Fibroblast of villous mesenchyme (primary cell): ENCODE measurements around the gene SENP7. TPM values are rescaled to one million over a fixed set of nuclear protein-coding genes. Genes with fewer than 3 reads are reported as not detected.
"Not testable (repeated sequence)": the region's sequence is repeated elsewhere in the genome, so short reads cannot be mapped to it uniquely, and the experiment has no call there.

Experiments
- DNase-seq: peaks from one replicate; pipeline ENCODE4 v3.0.0-alpha.2; 2010; ENCODE audit warnings: low read depth
- H3K4me3 ChIP-seq: 2 replicates; pipeline ENCODE4 v1.5.1; 2011; ENCODE audit warnings: low read depth, mild to moderate bottlenecking, low read length
- total RNA-seq: library from RNA; depleted of rRNA; stranded (reverse); fragments of >200 nt; gene quantifications from 2 replicates; pipeline ENCODE4 v1.2.3, GENCODE V29; 2012
- TF ChIP-seq, protein P1 (sequence below): IDR thresholded peaks from 2 replicates; pipeline ENCODE4 v1.5.1; 2012; ENCODE audit warnings: low read depth, mild to moderate bottlenecking, low read length; ENCODE audit not compliant: insufficient read depth

SENP7 gene
- total RNA-seq, 1 donor, result 16.4 TPM

DNA sequence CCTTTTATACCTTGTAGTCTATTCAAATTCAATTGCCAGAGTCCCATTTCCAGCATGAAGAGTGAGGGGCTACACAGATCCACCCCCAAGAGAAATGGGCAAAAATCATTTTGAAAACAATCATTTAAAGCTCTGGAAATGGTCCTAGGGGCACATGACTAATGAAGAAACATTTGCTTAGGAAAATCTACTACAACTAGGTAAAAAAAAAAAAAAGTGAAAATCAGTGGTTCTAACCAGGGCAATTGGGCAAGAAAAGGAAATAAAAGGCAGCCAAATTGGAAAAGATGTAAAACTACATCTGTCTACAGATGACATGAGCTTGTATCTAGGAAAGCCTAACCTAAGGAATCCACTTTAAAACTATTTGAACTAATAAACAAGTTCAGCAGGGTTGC lies 202.0 kb downstream of the SENP7 start:
- H3K4me3 ChIP-seq, result no peak overlapping the region
- no peak for DNase-seq

DNA sequence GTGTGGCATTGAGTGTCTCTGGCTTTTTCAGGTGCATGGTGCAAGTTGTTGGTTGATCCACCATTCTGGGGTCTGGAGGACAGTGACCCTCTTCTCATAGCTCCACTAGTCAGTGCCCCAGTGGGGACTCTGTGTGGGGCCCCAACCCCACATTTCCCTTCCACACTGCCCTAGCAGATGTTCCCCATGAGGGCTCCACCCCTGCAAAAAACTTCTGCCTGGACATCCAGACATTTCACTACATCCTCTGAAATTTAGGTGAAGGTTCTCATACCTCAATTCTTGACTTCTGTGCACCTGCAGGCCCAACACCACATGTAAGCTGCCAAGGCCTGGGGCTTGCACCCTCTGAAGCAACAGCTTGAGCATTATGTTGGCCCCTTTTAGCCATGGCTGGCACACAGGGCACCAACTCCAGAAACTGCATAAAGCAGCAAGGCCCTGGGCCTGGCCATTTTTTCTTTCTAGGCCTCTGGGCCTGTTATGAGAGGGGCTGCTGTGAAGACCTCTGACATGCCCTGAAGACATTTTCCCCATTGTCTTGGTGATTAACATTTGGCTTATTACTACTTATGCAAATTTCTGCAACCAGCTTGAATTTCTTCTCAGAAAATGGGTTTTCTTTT lies 204.8 kb downstream of the SENP7 start:
- H3K4me3 ChIP-seq, DNase-seq: not testable (repeated sequence)

More for the DNA sequence above, 202.0 kb downstream of the SENP7 start:
- TF ChIP-seq, protein P1, sequence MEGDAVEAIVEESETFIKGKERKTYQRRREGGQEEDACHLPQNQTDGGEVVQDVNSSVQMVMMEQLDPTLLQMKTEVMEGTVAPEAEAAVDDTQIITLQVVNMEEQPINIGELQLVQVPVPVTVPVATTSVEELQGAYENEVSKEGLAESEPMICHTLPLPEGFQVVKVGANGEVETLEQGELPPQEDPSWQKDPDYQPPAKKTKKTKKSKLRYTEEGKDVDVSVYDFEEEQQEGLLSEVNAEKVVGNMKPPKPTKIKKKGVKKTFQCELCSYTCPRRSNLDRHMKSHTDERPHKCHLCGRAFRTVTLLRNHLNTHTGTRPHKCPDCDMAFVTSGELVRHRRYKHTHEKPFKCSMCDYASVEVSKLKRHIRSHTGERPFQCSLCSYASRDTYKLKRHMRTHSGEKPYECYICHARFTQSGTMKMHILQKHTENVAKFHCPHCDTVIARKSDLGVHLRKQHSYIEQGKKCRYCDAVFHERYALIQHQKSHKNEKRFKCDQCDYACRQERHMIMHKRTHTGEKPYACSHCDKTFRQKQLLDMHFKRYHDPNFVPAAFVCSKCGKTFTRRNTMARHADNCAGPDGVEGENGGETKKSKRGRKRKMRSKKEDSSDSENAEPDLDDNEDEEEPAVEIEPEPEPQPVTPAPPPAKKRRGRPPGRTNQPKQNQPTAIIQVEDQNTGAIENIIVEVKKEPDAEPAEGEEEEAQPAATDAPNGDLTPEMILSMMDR, result no peak

DNA sequence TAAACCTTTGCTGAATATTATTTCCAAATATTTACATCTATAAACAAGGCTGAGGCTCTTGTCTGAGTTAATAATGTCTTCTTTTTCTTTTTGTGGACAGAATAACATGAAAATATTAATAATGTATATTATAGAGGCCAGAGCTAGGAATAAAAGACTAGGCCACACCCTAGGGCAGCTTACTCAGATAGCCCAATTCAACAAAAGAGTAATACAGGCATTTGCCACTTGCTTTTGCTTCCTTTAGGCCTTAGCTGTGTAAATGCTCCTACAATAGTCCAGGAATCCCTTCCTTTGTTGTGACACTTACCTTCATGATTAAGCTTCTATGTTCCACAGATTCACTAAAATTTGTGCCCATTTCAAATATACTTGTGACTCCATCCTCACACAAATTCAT lies 209.2 kb downstream of the SENP7 start:
- DNase-seq, result no peak
- TF ChIP-seq, protein P1, result no peak
- no peak overlapping the region for H3K4me3 ChIP-seq

GRCh38 chr3:101303089-101303731 lies 209.8 kb downstream of the SENP7 start:
- H3K4me3 ChIP-seq, result no peak overlapping the region
- TF ChIP-seq, protein P1, result no peak
- peak; percentile 48 for DNase-seq

GRCh38 chr3:101300073-101300472 lies 212.9 kb downstream of the SENP7 start:
- no peak overlapping the region for H3K4me3 ChIP-seq
- DNase-seq, result no peak
- TF ChIP-seq, protein P1, result no peak

- DNase-seq, result peak; percentile 7
- no peak overlapping the region for H3K4me3 ChIP-seq
- TF ChIP-seq, protein P1, result no peak
Observed at GRCh38 chr3:101292027-101292426, 221.0 kb downstream of the SENP7 start.

DNA sequence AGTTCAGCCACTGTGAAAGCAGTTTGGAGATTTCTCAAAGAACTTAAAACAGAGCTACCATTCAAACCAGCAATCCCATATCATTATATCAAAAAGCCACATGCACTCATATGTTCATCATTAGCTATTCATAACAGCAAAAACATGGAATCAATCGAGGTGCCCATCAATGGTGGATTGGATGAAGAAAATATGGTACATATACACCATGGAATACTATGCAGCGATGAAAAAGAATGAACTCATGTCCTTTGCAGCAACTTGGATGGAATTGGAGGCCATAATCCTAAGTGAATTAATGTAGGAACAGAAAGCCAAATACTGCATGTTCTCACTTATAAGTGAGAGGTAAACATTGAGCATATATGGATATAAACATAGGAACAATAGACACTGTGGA lies 224.7 kb downstream of the SENP7 start:
- H3K4me3 ChIP-seq, result no peak overlapping the region
- no peak for DNase-seq
- TF ChIP-seq, protein P1, result no peak
